Activated T-helper 1 cell treated with anti-CD3 and anti-CD28 coated beads, Interleukin-12 subunit alpha, Interleukin-12 subunit beta, Interleukin-2, Interleukin-4 antibody, amounts not matched to agents 30 ng/mL and 10 ng/mL and 1 ng/mL, durations not matched to agents 14 hours and 24 hours and 36 hours (primary cell): Measurements from ENCODE around the gene VSIG10. TPM values are rescaled to one million over a fixed set of nuclear protein-coding genes. Genes with fewer than 3 reads are reported as not detected.

Source experiments
- total RNA-seq: library from RNA; stranded (reverse); gene quantifications from 2 replicates; pipeline ENCODE4 v1.2.3, GENCODE V29; 2022

Gene VSIG10
- total RNA-seq, 1 donor from 2014 or later: 16.0 TPM

Other genes with a start within 250 kb of the VSIG10 start
- 0.02 and 0.08 TPM in 2 replicates for gene KSR2, start 135.0 kb downstream of the VSIG10 start, total RNA-seq
- 73.8 and 87.0 TPM in 2 replicates for gene RFC5, start 87.3 kb downstream of the VSIG10 start, total RNA-seq
- gene WSB2, start 42.8 kb downstream of the VSIG10 start, total RNA-seq: 122 and 127 TPM in 2 replicates
- 200 and 205 TPM in 2 replicates for gene PEBP1, start 32.1 kb upstream of the VSIG10 start, total RNA-seq